HL-60 (cell line): ENCODE measurements around the gene TSPO2.
A peak's percentile ranks its signal among the peaks of the same experiment; 100 is the strongest.

Experiments
- DNase-seq, 2 experiments: peaks; one replicate each; pipeline ENCODE4 v3.0.0-alpha.2; 2010 to 2020; ENCODE audit warnings: low read depth in 1 of 2, low spot score in 1 of 2
- H3K27ac ChIP-seq: fragments of 250-450 bp; sonication (Bioruptor Pico); replicated peaks from 2 replicates; pipeline ENCODE4 v1.5.1; 2020; ENCODE audit warnings: mild to moderate bottlenecking, moderate library complexity
- H3K27me3 ChIP-seq: fragments of 250-450 bp; sonication (Bioruptor Pico); 2 replicates; pipeline ENCODE4 v1.5.1; 2021; ENCODE audit warnings: mild to moderate bottlenecking, moderate library complexity; ENCODE audit not compliant: insufficient read depth, poor library complexity, severe bottlenecking
- H3K4me3 ChIP-seq: replicated peaks from 2 replicates; pipeline ENCODE4 v1.5.1; 2011; ENCODE audit warnings: mild to moderate bottlenecking, control low read depth, low read length; ENCODE audit not compliant: insufficient read depth
- CTCF ChIP-seq: IDR thresholded peaks from one replicate; pipeline ENCODE4 v1.5.1; 2011; ENCODE audit warnings: low read length, control low read depth, inconsistent platforms; ENCODE audit not compliant: insufficient read depth
- GABPA ChIP-seq: IDR thresholded peaks from 2 replicates; pipeline ENCODE4 v1.6.1; 2012; ENCODE audit warnings: low read depth
- POLR2AphosphoS5 ChIP-seq: IDR thresholded peaks from 2 replicates; pipeline ENCODE4 v1.6.1; 2012; ENCODE audit warnings: low read depth
- REST ChIP-seq: IDR thresholded peaks from 2 replicates; pipeline ENCODE4 v1.6.1; 2012; ENCODE audit warnings: low read depth; ENCODE audit not compliant: insufficient replicate concordance
- SPI1 ChIP-seq: IDR thresholded peaks from 2 replicates; pipeline ENCODE4 v1.6.1; 2012; ENCODE audit warnings: low read depth, mild to moderate bottlenecking, borderline replicate concordance

TSPO2 gene

GRCh38 chr6:41050536-41050935, 8.3 kb downstream of the TSPO2 start:
- H3K27me3 ChIP-seq: no peaks in the 10 kb centered on the region
- H3K27ac ChIP-seq: no peak overlapping the region
- no peak overlapping the region for H3K4me3 ChIP-seq
- TF ChIP-seq REST (no peak), CTCF (no peak), GABPA (no peak), SPI1 (no peak), POLR2AphosphoS5 (no peak)
- no peak for DNase-seq

- no peak overlapping the region for H3K4me3 ChIP-seq
- TF ChIP-seq POLR2AphosphoS5: no peak
- no peak for TF ChIP-seq CTCF
- TF ChIP-seq SPI1: peak; percentile 100
- no peak for TF ChIP-seq GABPA
- TF ChIP-seq REST: no peak
- DNase-seq: peak in 1 of 2 experiments; percentile 48
- H3K27ac ChIP-seq: peak overlapping the region; percentile 20
- no peaks in the 10 kb centered on the region for H3K27me3 ChIP-seq
These were observed 9.6 kb downstream of the TSPO2 start for GRCh38 chr6:41051873-41052272.

GRCh38 chr6:41053041-41053440, 10.8 kb downstream of the TSPO2 start, which contains the start of gene APOBEC2:
TSS of gene APOBEC2 (plus strand) at chr6:41053202. CDS start at chr6:41053348, 146 bp downstream.
- TF ChIP-seq POLR2AphosphoS5 (no peak), SPI1 (no peak), REST (no peak), CTCF (no peak), GABPA (no peak)
- H3K27me3 ChIP-seq: no peaks in the 10 kb centered on the region
- DNase-seq: no peak
- no peak within 1 kb of the TSS for H3K4me3 ChIP-seq
- peak within 1 kb of the TSS; percentile 20; the same call in 1 of the 2 replicates for H3K27ac ChIP-seq
